ENCODE results near the gene CTNNA2.

GRCh38 chr2:79936715-79937114, 423.9 kb downstream of the CTNNA2 start:
- TF ChIP-seq EZH2phosphoT487 (IDR thresholded peaks at IDR 0.05), result no peak
- TF ChIP-seq, protein P1, sequence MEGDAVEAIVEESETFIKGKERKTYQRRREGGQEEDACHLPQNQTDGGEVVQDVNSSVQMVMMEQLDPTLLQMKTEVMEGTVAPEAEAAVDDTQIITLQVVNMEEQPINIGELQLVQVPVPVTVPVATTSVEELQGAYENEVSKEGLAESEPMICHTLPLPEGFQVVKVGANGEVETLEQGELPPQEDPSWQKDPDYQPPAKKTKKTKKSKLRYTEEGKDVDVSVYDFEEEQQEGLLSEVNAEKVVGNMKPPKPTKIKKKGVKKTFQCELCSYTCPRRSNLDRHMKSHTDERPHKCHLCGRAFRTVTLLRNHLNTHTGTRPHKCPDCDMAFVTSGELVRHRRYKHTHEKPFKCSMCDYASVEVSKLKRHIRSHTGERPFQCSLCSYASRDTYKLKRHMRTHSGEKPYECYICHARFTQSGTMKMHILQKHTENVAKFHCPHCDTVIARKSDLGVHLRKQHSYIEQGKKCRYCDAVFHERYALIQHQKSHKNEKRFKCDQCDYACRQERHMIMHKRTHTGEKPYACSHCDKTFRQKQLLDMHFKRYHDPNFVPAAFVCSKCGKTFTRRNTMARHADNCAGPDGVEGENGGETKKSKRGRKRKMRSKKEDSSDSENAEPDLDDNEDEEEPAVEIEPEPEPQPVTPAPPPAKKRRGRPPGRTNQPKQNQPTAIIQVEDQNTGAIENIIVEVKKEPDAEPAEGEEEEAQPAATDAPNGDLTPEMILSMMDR (IDR thresholded peaks at IDR 0.05), result no peak

Measured in neural progenitor cell (in vitro differentiated cells).